Muscle of leg (tissue), 9 donors: ENCODE data around the gene EIF1. TPM values are rescaled to one million over a fixed set of nuclear protein-coding genes. Genes with fewer than 3 reads are reported as not detected.

ENCODE experiments used
- polyA plus RNA-seq, 8 donors: library from polyadenylated mRNA; unstranded; fragments of 120-200 nt; gene quantifications; one replicate each; pipeline versions ENCODE4 v1.2.1 to v1.2.3, GENCODE V29; 2013; ENCODE audit warnings: inconsistent platforms in 1 of 8, low replicate concordance in 1 of 8; ENCODE audit not compliant: insufficient read length in 8 of 8, insufficient read depth in 1 of 8
- total RNA-seq: library from RNA; stranded (reverse); fragments of 120-200 nt; gene quantifications from one replicate; pipeline ENCODE4 v1.2.4, GENCODE V29; 2013

Gene EIF1
- total and polyA plus RNA-seq, 9 donors, result 224 to 855 (median 809) TPM

Other genes starting within 250 kb of the EIF1 start
- not detected for gene KRT38, start 247.9 kb upstream of the EIF1 start, total RNA-seq
- not detected for gene KRT38, start 247.9 kb upstream of the EIF1 start, polyA plus RNA-seq
- not detected for gene KRT32, start 221.5 kb upstream of the EIF1 start, total RNA-seq
- not detected for gene KRT32, start 221.5 kb upstream of the EIF1 start, polyA plus RNA-seq
- gene KRT35, start 207.7 kb upstream of the EIF1 start, total RNA-seq, result not detected
- under 1 TPM in 1 of 8 donors, not detected in 7; 0.08 TPM for gene KRT35, start 207.7 kb upstream of the EIF1 start, polyA plus RNA-seq
- gene KRT36, start 199.0 kb upstream of the EIF1 start, total RNA-seq, result not detected
- not detected for gene KRT36, start 199.0 kb upstream of the EIF1 start, polyA plus RNA-seq
- gene KRT13, start 183.3 kb upstream of the EIF1 start, total RNA-seq, result 0.13 TPM
- gene KRT13, start 183.3 kb upstream of the EIF1 start, polyA plus RNA-seq, result 100 to 1,000 TPM in 1 of 8 donors, 1 to 10 TPM in 1, under 1 TPM in 5, not detected in 1; 0.16 to 177 (median 0.73) TPM
- gene KRT15, start 170.0 kb upstream of the EIF1 start, total RNA-seq, result 0.31 TPM
- 10 to 100 TPM in 1 of 8 donors, 1 to 10 TPM in 1, under 1 TPM in 4, not detected in 2; 0.04 to 68.8 (median 0.20) TPM for gene KRT15, start 170.0 kb upstream of the EIF1 start, polyA plus RNA-seq
- gene KRT19, start 160.6 kb upstream of the EIF1 start, total RNA-seq, result 0.62 TPM
- 10 to 100 TPM in 1 of 8 donors, 1 to 10 TPM in 4, under 1 TPM in 3; 0.31 to 45.2 (median 1.1) TPM for gene KRT19, start 160.6 kb upstream of the EIF1 start, polyA plus RNA-seq
- not detected for gene KRT9, start 116.8 kb upstream of the EIF1 start, total RNA-seq
- gene KRT9, start 116.8 kb upstream of the EIF1 start, polyA plus RNA-seq, result under 1 TPM in 1 of 8 donors, not detected in 7; 0.12 TPM
- gene KRT14, start 102.0 kb upstream of the EIF1 start, total RNA-seq, result 0.04 TPM
- gene KRT14, start 102.0 kb upstream of the EIF1 start, polyA plus RNA-seq, result 10 to 100 TPM in 1 of 8 donors, 1 to 10 TPM in 1, under 1 TPM in 5, not detected in 1; 0.24 to 49.4 (median 0.61) TPM
- not detected for gene KRT16, start 76.1 kb upstream of the EIF1 start, total RNA-seq
- gene KRT16, start 76.1 kb upstream of the EIF1 start, polyA plus RNA-seq, result under 1 TPM in 1 of 8 donors, not detected in 7; 0.83 TPM
- gene KRT17, start 64.3 kb upstream of the EIF1 start, total RNA-seq, result 1.6 TPM
- gene KRT17, start 64.3 kb upstream of the EIF1 start, polyA plus RNA-seq, result 100 to 1,000 TPM in 1 of 8 donors, 10 to 100 TPM in 1, 1 to 10 TPM in 4, under 1 TPM in 2; 0.72 to 243 (median 1.6) TPM
- not detected for gene GAST, start 23.4 kb downstream of the EIF1 start, total RNA-seq
- under 1 TPM in 1 of 8 donors, not detected in 7; 0.79 TPM for gene GAST, start 23.4 kb downstream of the EIF1 start, polyA plus RNA-seq
- gene HAP1, start 45.8 kb downstream of the EIF1 start, total RNA-seq, result 0.04 TPM
- gene HAP1, start 45.8 kb downstream of the EIF1 start, polyA plus RNA-seq, result under 1 TPM in 4 of 8 donors, not detected in 4; 0.04 to 0.09 (median 0.05) TPM
- gene JUP, start 97.8 kb downstream of the EIF1 start, total RNA-seq, result 18.6 TPM
- 10 to 100 TPM; 27.6 to 65.2 (median 37.3) TPM for gene JUP, start 97.8 kb downstream of the EIF1 start, polyA plus RNA-seq
- gene P3H4, start 123.1 kb downstream of the EIF1 start, total RNA-seq, result 39.7 TPM
- gene P3H4, start 123.1 kb downstream of the EIF1 start, polyA plus RNA-seq, result 10 to 100 TPM; 35.5 to 68.4 (median 47.0) TPM
- gene FKBP10, start 124.1 kb downstream of the EIF1 start, total RNA-seq, result 141 TPM
- 100 to 1,000 TPM; 113 to 226 (median 154) TPM for gene FKBP10, start 124.1 kb downstream of the EIF1 start, polyA plus RNA-seq
- gene NT5C3B, start 147.3 kb downstream of the EIF1 start, total RNA-seq, result 54.8 TPM
- gene NT5C3B, start 147.3 kb downstream of the EIF1 start, polyA plus RNA-seq, result 10 to 100 TPM; 36.8 to 60.1 (median 47.9) TPM
- 0.09 TPM for gene KLHL10, start 148.9 kb downstream of the EIF1 start, total RNA-seq
- gene KLHL10, start 148.9 kb downstream of the EIF1 start, polyA plus RNA-seq, result under 1 TPM in 7 of 8 donors, not detected in 1; 0.08 to 0.51 (median 0.23) TPM
- gene KLHL11, start 176.5 kb downstream of the EIF1 start, total RNA-seq, result 15.8 TPM
- gene KLHL11, start 176.5 kb downstream of the EIF1 start, polyA plus RNA-seq, result 1 to 10 TPM; 3.2 to 6.3 (median 5.2) TPM
- 39.6 TPM for gene ACLY, start 230.1 kb downstream of the EIF1 start, total RNA-seq
- 10 to 100 TPM; 46.3 to 81.6 (median 60.5) TPM for gene ACLY, start 230.1 kb downstream of the EIF1 start, polyA plus RNA-seq
- 0.44 TPM for gene ODAD4, start 241.7 kb downstream of the EIF1 start, total RNA-seq
- gene ODAD4, start 241.7 kb downstream of the EIF1 start, polyA plus RNA-seq, result 1 to 10 TPM in 3 of 8 donors, under 1 TPM in 5; 0.71 to 1.9 (median 0.97) TPM